Measurements from ENCODE around the gene FRAT2. TPM values are rescaled to one million over a fixed set of nuclear protein-coding genes. Genes with fewer than 3 reads are reported as not detected.

FRAT2 gene
- polyA plus RNA-seq, 3 donors: 29.4 to 62.4 (median 37.9) TPM

DNA sequence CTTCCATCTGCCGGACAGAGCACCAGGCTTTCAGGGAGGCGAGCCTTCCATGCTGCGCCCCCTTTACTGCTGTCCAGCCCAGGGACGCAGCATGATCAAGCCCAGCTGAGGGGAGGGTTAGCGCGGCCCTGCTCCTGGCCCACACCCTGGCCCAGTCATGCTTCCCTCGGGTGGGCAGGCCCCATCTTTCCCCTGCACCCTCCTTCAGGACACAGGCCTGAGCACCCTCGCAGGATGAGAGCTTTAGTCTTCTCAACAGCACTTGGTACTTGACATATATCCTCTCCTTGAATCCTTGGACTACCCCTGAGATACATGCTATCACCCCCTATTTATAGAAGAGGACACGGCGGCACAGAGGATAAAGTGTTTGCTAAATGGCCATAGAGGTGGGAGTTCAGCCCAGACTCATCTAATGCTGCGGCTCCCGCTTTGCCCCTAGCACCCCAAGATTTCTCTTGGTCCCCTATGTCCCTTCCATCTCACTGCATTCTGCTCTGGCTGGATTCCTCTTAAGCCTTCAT lies 32.7 kb upstream of the FRAT2 start:
- Mint-ChIP-seq H3K36me3 (peaks cover 79 to 97% of the 10 kb centered on the region in 2 donors), H3K27ac (peak overlapping the region; percentile 96 to 99 (median 98)), H3K27me3 (ENCODE audit: low read depth in 3 of 3) (peaks cover 0 to 3% (median 1%) of the 10 kb centered on the region in 3 donors), H3K4me3 (no peak overlapping the region), H3K4me1 (peaks cover 95% of the 10 kb centered on the region), H3K9me3 (peaks cover 0 to 3% (median 0%) of the 10 kb centered on the region in 7 donors)
- peak overlapping the region; percentile 13 for H3K4me2 ChIP-seq (replicated peaks; ENCODE audit: extremely low read depth, low read length, poor library complexity, severe bottlenecking)
- no peak overlapping the region for H2AFZ ChIP-seq (ENCODE audit: insufficient read depth, low read depth, low read length, poor library complexity, severe bottlenecking)
- peaks cover 94 to 100% of the 10 kb centered on the region in 2 donors for H3K4me1 ChIP-seq (ENCODE audit: control insufficient read depth in 1 of 2, insufficient read depth in 2 of 2, low read length in 2 of 2)
- no peak overlapping the region for H3K9ac ChIP-seq (ENCODE audit: insufficient read depth, low read length, poor library complexity, severe bottlenecking)
- H3K27me3 ChIP-seq (ENCODE audit: control insufficient read depth in 2 of 2, insufficient read depth in 2 of 2, low read length in 2 of 2): no peaks in the 10 kb centered on the region
- WGBS (ENCODE audit: insufficient coverage): 82% methylated on average over 7 of the region's 12 CpGs
- H3K27ac ChIP-seq (ENCODE audit: low read depth in 1 of 2, low read length in 2 of 2): peak overlapping the region; percentile 91 to 100
- peak overlapping the region in 1 of 3 experiments; percentile 32 for H3K4me3 ChIP-seq (replicated peaks in 1 of 3; ENCODE audit: low read depth in 2 of 3, low read length in 3 of 3)
- DNase-seq: no peak
- no peaks in the 10 kb centered on the region for H3K9me3 ChIP-seq (replicated peaks in 1 of 2; ENCODE audit: control insufficient read depth in 1 of 2, insufficient read depth in 1 of 2, low read length in 2 of 2)
- intact Hi-C loops (cut with micrococcal nuclease): loop anchor here in 1 of 2 donors (5.0 kb wide), 2 partner anchors 35 kb away; partner anchors contain the start of genes FRAT2 and RRP12
- H4K20me1 ChIP-seq (ENCODE audit: insufficient read depth, low read length): no peaks in the 10 kb centered on the region
- TF ChIP-seq CTCF (IDR thresholded peaks at IDR 0.05): no peak
- peaks cover 18% of the 10 kb centered on the region for H3K79me2 ChIP-seq (ENCODE audit: insufficient read depth, low read length)
- peaks cover 50 to 82% of the 10 kb centered on the region in 2 donors for H3K36me3 ChIP-seq (replicated peaks in 1 of 2; ENCODE audit: control insufficient read depth in 1 of 2, insufficient read depth in 2 of 2, low read length in 2 of 2)

DNA sequence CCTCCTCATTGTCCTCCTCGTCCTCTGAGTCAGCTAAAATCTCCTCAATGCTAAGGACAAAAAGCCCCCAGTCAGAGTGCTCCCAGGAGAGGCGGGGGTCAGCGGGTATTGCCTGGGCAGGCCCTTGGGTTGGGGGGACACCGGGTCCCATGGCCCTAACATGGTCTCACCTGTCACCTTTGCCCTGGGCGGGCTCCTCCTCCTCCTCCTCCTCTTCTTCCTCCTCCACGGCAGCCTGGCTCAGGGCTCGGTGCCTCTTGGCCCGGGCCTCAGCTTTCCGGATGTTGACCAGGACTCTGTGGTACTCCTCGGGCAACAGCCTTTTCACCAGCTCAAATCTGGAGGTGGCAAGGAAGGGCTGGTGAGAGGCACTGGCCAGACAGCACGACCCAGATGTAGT lies 32.0 kb upstream of the FRAT2 start:
- peaks cover 74 to 96% of the 10 kb centered on the region in 2 donors for H3K36me3 Mint-ChIP-seq
- intact Hi-C loops (cut with micrococcal nuclease): loop anchor here in 1 of 2 donors (5.0 kb wide), 2 partner anchors 34 to 36 kb away; partner anchors contain the start of genes FRAT2 and RRP12
- H3K36me3 ChIP-seq (replicated peaks in 1 of 2; ENCODE audit: control insufficient read depth in 1 of 2, insufficient read depth in 2 of 2, low read length in 2 of 2): peaks cover 44 to 78% of the 10 kb centered on the region in 2 donors
- H3K9me3 ChIP-seq (replicated peaks in 1 of 2; ENCODE audit: control insufficient read depth in 1 of 2, insufficient read depth in 1 of 2, low read length in 2 of 2): no peaks in the 10 kb centered on the region
- peak overlapping the region; percentile 91 to 100 for H3K27ac ChIP-seq (ENCODE audit: low read depth in 1 of 2, low read length in 2 of 2)
- peak overlapping the region; percentile 96 to 99 (median 98) for H3K27ac Mint-ChIP-seq
- H3K27me3 ChIP-seq (ENCODE audit: control insufficient read depth in 2 of 2, insufficient read depth in 2 of 2, low read length in 2 of 2): no peaks in the 10 kb centered on the region
- peaks cover 0 to 3% (median 0%) of the 10 kb centered on the region in 7 donors for H3K9me3 Mint-ChIP-seq
- H3K4me1 ChIP-seq (ENCODE audit: control insufficient read depth in 1 of 2, insufficient read depth in 2 of 2, low read length in 2 of 2): peaks cover 94 to 100% of the 10 kb centered on the region in 2 donors
- no peak for TF ChIP-seq CTCF (IDR thresholded peaks at IDR 0.05)
- H4K20me1 ChIP-seq (ENCODE audit: insufficient read depth, low read length): no peaks in the 10 kb centered on the region
- peak overlapping the region; percentile 69 for H3K9ac ChIP-seq (ENCODE audit: insufficient read depth, low read length, poor library complexity, severe bottlenecking)
- H3K27me3 Mint-ChIP-seq (ENCODE audit: low read depth in 3 of 3): peaks cover 0 to 3% (median 1%) of the 10 kb centered on the region in 3 donors
- peaks cover 20% of the 10 kb centered on the region for H3K79me2 ChIP-seq (ENCODE audit: insufficient read depth, low read length)
- no peak for DNase-seq
- WGBS (ENCODE audit: insufficient coverage): 87% methylated on average over 8 of the region's 11 CpGs
- H3K4me1 Mint-ChIP-seq: peaks cover 95% of the 10 kb centered on the region
- H3K4me3 ChIP-seq (replicated peaks in 1 of 3; ENCODE audit: low read depth in 2 of 3, low read length in 3 of 3): peak overlapping the region in 1 of 3 experiments; percentile 32
- no peak overlapping the region for H3K4me3 Mint-ChIP-seq
- peak overlapping the region; percentile 34 for H3K4me2 ChIP-seq (replicated peaks; ENCODE audit: extremely low read depth, low read length, poor library complexity, severe bottlenecking)
- H2AFZ ChIP-seq (ENCODE audit: insufficient read depth, low read depth, low read length, poor library complexity, severe bottlenecking): no peak overlapping the region
